HG03558 (cell line): ENCODE measurements around the gene KAZN.

Experiments used
- ATAC-seq: cut with Tn5 transposase; IDR thresholded peaks from one replicate; pipeline ENCODE4 v1.9.1; 2021; ENCODE audit warnings: moderate number of reproducible peaks; ENCODE audit not compliant: unreplicated experiment; ENCODE audit errors: extremely low read depth

The KAZN gene

GRCh38 chr1:15057834-15058233 lies 459.3 kb downstream of the KAZN start:
- ATAC-seq = no peak

- ATAC-seq = no peak
These were observed 459.8 kb downstream of the KAZN start for GRCh38 chr1:15058261-15058660.

GRCh38 chr1:15060104-15060503 lies 461.6 kb downstream of the KAZN start:
- no peak for ATAC-seq

- no peak for ATAC-seq
These were observed 464.1 kb downstream of the KAZN start for GRCh38 chr1:15062479-15063099.

GRCh38 chr1:15063346-15063745 lies 464.9 kb downstream of the KAZN start:
- no peak for ATAC-seq

- no peak for ATAC-seq
These were observed 465.3 kb downstream of the KAZN start for GRCh38 chr1:15063783-15064182.

- no peak for ATAC-seq
These were observed 465.9 kb downstream of the KAZN start for GRCh38 chr1:15064217-15064929.

GRCh38 chr1:15065291-15065690 lies 466.8 kb downstream of the KAZN start:
- ATAC-seq = no peak

- no peak for ATAC-seq
These were observed 467.3 kb downstream of the KAZN start for GRCh38 chr1:15065736-15066135.

GRCh38 chr1:15066191-15066590 lies 467.7 kb downstream of the KAZN start:
- ATAC-seq = no peak

- ATAC-seq = no peak
These were observed 468.7 kb downstream of the KAZN start for GRCh38 chr1:15067148-15067547.

GRCh38 chr1:15068152-15068551 lies 469.7 kb downstream of the KAZN start:
- no peak for ATAC-seq

GRCh38 chr1:15068997-15069396 lies 470.5 kb downstream of the KAZN start:
- no peak for ATAC-seq

- no peak for ATAC-seq
These were observed 471.8 kb downstream of the KAZN start for GRCh38 chr1:15070145-15070748.

GRCh38 chr1:15071936-15072335 lies 473.5 kb downstream of the KAZN start:
- ATAC-seq = no peak

- no peak for ATAC-seq
These were observed 475.4 kb downstream of the KAZN start for GRCh38 chr1:15073799-15074308.

GRCh38 chr1:15075175-15075574 lies 476.7 kb downstream of the KAZN start:
- ATAC-seq = no peak

GRCh38 chr1:15075817-15076216 lies 477.3 kb downstream of the KAZN start:
- ATAC-seq = no peak

GRCh38 chr1:15076807-15077206 lies 478.3 kb downstream of the KAZN start:
- ATAC-seq = no peak

- ATAC-seq = no peak
These were observed 478.9 kb downstream of the KAZN start for GRCh38 chr1:15077384-15077783.

- no peak for ATAC-seq
These were observed 482.0 kb downstream of the KAZN start for GRCh38 chr1:15080328-15081007.
